Right atrium auricular region (tissue), 2 donors: ENCODE data around the gene GRIK1. TPM values are rescaled to one million over a fixed set of nuclear protein-coding genes. Genes with fewer than 3 reads are reported as not detected.

ENCODE experiments used
- DNase-seq: peaks from one replicate; pipeline ENCODE4 v3.0.0-alpha.2; 2019; ENCODE audit warnings: low spot score
- H3K27ac ChIP-seq, 2 donors: fragments of 200-600 bp; sonication (generic); 1 replicate in 1 of 2; 2 replicates in 1 of 2; pipeline ENCODE4 v1.5.1; 2016 to 2019
- H3K27me3 ChIP-seq, 2 donors: fragments of 200-600 bp; sonication (generic); one replicate each; pipeline versions ENCODE4 v1.5.1 to v1.6.0; 2017 to 2019
- H3K36me3 ChIP-seq: fragments of 200-600 bp; sonication (generic); one replicate; pipeline ENCODE4 v1.5.1; 2016
- H3K4me1 ChIP-seq, 2 donors: fragments of 200-600 bp; sonication (generic); one replicate each; pipeline versions ENCODE4 v1.5.1 to v1.6.0; 2017 to 2019
- H3K4me3 ChIP-seq, 2 donors: fragments of 200-600 bp; sonication (generic); 1 replicate in 1 of 2; 2 replicates in 1 of 2; pipeline ENCODE4 v1.5.1; 2017 to 2019; ENCODE audit warnings: mild to moderate bottlenecking in 1 of 2, moderate library complexity in 1 of 2
- H3K9me3 ChIP-seq, 2 donors: fragments of 200-600 bp; sonication (generic); one replicate each; pipeline ENCODE4 v1.5.1; 2019
- CTCF ChIP-seq, 2 donors: fragments of 200-600 bp; sonication (generic); IDR thresholded peaks; one replicate each; pipeline ENCODE4 v1.5.1; 2019; ENCODE audit warnings: antibody characterized with exemption in 2 of 2
- total RNA-seq, 2 donors: library from RNA; depleted of rRNA; stranded (reverse); fragments of >200 nt; gene quantifications; one replicate each; pipeline ENCODE4 v1.1.0, GENCODE V29; 2016

The GRIK1 gene
- total RNA-seq, 2 donors from 2014 or later = not detected

DNA sequence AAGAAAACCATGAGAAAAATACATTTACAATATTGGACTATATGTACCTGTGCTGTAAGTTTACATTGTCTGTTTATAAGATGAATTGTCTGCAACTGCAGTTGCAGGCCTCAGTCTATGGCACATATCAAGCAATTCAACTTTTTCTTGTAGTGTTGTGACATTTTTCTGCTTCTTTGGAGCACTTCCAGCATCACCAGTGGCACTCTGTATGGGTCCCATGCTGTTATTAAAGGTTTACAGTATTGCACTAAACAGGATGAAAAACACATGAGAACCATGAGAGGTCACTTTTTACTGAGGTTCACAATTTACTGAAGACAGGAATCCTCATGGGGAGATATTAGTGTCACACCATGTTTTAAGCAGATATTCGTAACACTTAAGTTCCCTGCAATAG lies 118.6 kb downstream of the GRIK1 start:
- H3K9me3 ChIP-seq = no peaks in the 10 kb centered on the region
- no peak overlapping the region for H3K27ac ChIP-seq
- H3K27me3 ChIP-seq = no peaks in the 10 kb centered on the region
- no peak for TF ChIP-seq CTCF (IDR thresholded peaks at IDR 0.05)
- DNase-seq = no peak
- no peaks in the 10 kb centered on the region for H3K36me3 ChIP-seq
- H3K4me1 ChIP-seq = no peaks in the 10 kb centered on the region
- H3K4me3 ChIP-seq = no peak overlapping the region

DNA sequence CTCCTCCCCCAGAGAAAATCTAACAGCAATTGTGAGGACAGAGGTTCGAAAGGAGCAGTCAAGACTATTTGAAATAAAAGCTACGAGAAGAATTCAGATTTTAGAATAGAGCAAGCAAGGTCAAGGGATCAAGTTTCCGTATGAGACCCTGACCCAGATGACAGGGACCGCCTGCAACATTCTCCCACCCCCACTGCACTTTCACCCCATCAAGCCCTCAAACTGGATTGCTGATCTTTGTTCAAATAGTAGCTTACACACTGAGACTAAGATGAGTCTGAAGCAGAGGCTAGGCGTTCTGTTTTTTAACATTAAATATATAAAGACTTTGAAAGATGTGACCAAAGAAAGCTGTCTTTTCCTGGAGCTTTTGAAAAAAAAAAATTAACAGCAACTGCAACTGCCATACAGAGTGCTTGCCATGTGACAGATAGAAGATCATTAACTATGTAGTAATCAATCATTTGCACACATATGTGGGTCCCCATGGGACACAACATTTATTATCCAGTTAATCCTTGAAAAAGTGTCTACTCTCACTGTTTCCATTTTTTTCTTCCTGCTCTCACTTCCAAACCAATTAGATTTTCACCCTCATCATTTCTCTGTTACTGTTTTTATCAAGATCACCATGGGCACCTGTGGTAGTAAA lies 120.0 kb downstream of the GRIK1 start:
- H3K27ac ChIP-seq = no peak overlapping the region
- H3K9me3 ChIP-seq = no peaks in the 10 kb centered on the region
- H3K27me3 ChIP-seq = no peaks in the 10 kb centered on the region
- no peak for TF ChIP-seq CTCF (IDR thresholded peaks at IDR 0.05)
- H3K4me1 ChIP-seq = no peaks in the 10 kb centered on the region
- H3K4me3 ChIP-seq = no peak overlapping the region
- DNase-seq = no peak
- H3K36me3 ChIP-seq = no peaks in the 10 kb centered on the region

DNA sequence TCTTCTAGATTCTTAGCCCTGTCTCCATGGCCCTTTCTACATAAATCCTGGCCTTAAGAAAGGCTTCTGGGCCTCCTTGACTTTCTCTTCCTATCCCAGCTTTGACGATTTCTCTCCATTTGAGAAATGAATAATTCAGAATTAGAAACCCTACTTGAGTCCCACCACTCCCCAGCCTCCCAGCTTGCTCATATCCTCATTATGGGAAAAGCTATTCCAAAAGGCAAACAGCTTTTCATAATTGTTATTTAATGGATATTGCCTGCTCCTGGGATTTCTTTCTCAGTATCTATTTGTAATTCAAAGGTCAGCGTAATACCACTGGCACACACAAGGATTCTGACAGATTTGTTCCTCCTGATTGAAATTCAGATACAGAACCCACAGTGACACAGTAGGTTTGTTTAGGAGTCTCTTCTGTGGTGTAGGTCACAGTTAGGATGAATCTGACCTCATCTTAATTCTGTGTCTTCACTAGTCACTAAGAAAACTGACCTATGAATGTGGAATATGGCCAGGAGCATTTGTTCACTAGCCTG lies 121.3 kb downstream of the GRIK1 start:
- H3K27ac ChIP-seq = no peak overlapping the region
- no peaks in the 10 kb centered on the region for H3K9me3 ChIP-seq
- no peak overlapping the region for H3K4me3 ChIP-seq
- TF ChIP-seq CTCF (IDR thresholded peaks at IDR 0.05) = no peak
- H3K36me3 ChIP-seq = no peaks in the 10 kb centered on the region
- H3K4me1 ChIP-seq = no peaks in the 10 kb centered on the region
- no peak for DNase-seq
- H3K27me3 ChIP-seq = no peaks in the 10 kb centered on the region

GRCh38 chr21:29817450-29817849 lies 122.3 kb downstream of the GRIK1 start:
- no peaks in the 10 kb centered on the region for H3K4me1 ChIP-seq
- no peaks in the 10 kb centered on the region for H3K36me3 ChIP-seq
- H3K9me3 ChIP-seq = no peaks in the 10 kb centered on the region
- H3K27ac ChIP-seq = no peak overlapping the region
- H3K4me3 ChIP-seq = no peak overlapping the region
- TF ChIP-seq CTCF (IDR thresholded peaks at IDR 0.05) = no peak
- DNase-seq = no peak
- no peaks in the 10 kb centered on the region for H3K27me3 ChIP-seq

- H3K9me3 ChIP-seq = no peaks in the 10 kb centered on the region
- no peak for TF ChIP-seq CTCF (IDR thresholded peaks at IDR 0.05)
- H3K36me3 ChIP-seq = no peaks in the 10 kb centered on the region
- DNase-seq = no peak
- no peaks in the 10 kb centered on the region for H3K27me3 ChIP-seq
- H3K27ac ChIP-seq = no peak overlapping the region
- no peak overlapping the region for H3K4me3 ChIP-seq
- H3K4me1 ChIP-seq = no peaks in the 10 kb centered on the region
These were observed 126.8 kb downstream of the GRIK1 start for GRCh38 chr21:29812947-29813346.

GRCh38 chr21:29810871-29811270 lies 128.9 kb downstream of the GRIK1 start:
- H3K4me3 ChIP-seq = no peak overlapping the region
- H3K27me3 ChIP-seq = no peaks in the 10 kb centered on the region
- no peaks in the 10 kb centered on the region for H3K4me1 ChIP-seq
- no peak for DNase-seq
- no peaks in the 10 kb centered on the region for H3K36me3 ChIP-seq
- no peak overlapping the region for H3K27ac ChIP-seq
- TF ChIP-seq CTCF (IDR thresholded peaks at IDR 0.05) = no peak
- no peaks in the 10 kb centered on the region for H3K9me3 ChIP-seq
